Brain pericyte (primary cell): ENCODE data around the gene SDR42E2.
"Not testable (repeated sequence)": the region's sequence is repeated elsewhere in the genome, so short reads cannot be mapped to it uniquely, and the experiment has no call there.

Experiments used
- DNase-seq: peaks from one replicate; pipeline ENCODE4 v3.0.0-alpha.2; 2012; ENCODE audit warnings: low read depth, low spot score

Gene SDR42E2

DNA sequence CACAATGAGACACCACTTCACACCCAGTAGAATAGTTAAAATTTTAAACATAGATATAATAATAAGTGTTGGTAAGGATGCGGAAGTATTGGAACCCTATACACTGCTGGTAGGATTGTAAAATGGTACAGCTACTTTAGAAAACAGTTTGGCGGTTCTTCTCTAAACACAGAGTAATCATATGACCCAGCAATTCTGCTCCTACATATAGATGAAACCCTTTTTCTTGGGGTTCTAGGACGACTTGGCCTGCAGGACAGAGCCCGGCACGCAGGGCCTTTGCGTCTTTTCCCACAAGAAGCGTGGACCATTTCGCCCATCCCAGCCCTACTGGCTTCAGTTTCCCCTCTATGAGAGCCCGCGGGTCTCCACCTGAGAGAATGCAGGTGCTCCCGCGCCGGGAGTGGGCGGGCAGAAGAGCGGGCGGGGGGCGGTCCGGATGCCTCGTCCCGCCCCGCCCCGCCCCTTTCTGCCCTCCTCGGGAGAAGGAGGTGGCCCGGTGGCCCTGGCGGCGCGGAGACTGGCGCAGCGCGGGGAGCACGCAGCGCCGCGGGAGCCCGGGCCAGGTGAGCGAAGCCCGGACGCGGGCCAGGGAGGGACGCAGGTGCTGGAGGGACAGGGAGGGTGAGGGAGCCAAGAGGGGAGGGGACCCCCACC lies at the start of gene SDR42E2:
SDR42E2 (plus strand) TSS at position 508 of the 657 bp plus-strand sequence. CDS start 3,077 bp downstream, outside the sequence.
- no peak for DNase-seq

DNA sequence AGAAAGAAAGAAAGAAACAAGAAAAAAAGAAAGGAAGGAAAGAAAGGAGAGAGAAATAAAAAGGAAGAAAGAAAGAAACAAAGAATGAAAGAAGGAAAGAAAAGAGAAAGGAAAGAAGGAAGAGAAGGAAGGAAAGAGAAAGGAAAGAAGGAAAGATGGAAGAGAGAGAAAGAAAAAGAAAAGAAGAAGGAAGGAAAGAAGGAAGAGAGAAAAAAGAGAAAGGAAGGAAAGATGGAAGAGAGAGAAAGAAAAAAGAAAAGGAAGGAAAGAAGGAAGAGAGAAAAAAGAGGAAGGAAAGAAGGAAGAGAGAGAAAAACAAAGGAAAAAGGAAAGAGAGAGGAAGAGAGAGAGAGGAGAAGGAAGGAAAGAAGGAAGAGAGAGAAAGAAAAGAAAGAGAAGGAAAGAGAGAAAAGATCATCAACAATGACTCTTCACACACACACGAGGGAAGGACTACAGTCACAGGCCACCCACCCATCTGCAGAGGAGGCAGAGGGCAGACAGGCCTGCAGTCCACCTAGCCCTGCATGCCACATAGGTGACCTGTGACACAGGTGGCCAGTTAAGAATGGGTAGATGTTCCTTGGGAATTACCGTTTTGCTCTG lies 46.1 kb upstream of the SDR42E2 start:
- DNase-seq = no peak

DNA sequence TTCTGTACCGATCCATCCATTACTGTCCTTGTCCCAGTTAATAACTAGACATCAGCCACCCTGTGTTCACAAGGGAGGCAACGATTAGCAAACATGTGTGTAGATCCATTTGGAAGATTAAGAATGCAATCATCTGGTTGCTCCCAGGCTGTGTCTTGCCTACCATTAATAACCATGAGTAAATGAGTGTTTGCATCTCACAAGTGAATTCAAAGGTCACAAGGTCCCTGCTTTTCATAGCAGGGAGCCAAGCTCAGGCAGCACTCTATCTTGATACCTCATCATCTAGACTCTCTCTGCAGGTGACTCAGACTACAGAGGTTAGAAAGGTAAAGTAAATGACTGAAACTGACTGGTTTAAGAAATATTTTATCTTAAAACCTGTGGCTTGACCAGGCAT lies 44.7 kb upstream of the SDR42E2 start:
- DNase-seq = no peak

DNA sequence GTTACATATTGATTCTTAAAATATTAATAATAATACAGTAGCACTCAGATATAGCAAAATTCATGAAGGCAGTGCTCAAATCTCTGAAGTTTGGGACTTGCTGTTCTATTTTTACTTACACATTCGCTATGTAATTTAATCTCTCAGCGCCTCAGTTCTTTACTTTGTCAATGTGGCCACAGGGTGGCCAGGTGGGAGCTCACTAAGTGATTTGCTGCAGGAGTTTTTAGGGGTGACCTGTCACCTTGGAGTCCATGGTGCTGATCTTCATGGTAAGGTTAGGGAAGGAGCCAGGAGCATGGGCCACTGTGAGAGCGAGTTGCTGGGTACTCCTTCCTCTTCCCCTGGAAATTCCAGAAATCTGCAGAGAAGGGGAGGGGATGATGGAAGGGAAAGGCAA lies 41.9 kb upstream of the SDR42E2 start:
- DNase-seq = no peak

DNA sequence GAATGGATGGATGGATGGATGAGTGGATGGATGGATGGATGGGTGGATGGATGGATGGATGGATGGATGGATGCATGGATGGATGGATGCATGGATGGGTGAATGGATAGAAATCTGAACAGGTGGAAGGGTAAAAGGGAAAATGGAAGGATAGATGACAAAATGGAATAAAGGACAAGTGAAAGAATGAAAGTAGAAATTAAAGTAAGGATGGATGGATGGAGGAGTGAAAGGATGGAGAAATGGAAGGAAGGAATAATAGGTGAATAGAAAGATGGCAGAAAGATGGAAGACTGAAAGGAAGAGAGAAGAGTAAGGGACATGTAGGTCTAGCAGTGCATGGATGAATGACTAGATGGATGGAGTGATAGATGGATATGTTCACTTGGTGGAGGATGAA lies 40.1 kb upstream of the SDR42E2 start:
- DNase-seq = no peak

DNA sequence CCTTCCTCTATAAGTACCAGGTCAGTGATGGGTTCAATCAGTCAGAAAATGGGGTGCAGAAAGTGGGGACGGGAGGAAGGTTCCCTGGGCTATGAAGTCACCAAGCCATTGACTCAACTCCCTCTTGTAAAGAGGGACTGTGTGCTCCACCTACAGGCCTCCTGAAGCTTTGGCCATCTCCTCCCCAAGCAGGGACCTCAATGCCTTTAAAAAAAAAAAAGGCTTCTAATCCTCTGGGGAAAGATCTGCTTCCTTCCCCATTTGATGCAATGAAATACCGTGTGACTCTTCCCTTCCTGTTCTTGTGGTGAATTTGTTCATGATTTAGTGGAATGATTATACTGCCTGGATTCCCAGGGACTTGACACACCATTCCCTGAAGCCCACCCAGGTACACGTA lies 39.2 kb upstream of the SDR42E2 start:
- DNase-seq = no peak

DNA sequence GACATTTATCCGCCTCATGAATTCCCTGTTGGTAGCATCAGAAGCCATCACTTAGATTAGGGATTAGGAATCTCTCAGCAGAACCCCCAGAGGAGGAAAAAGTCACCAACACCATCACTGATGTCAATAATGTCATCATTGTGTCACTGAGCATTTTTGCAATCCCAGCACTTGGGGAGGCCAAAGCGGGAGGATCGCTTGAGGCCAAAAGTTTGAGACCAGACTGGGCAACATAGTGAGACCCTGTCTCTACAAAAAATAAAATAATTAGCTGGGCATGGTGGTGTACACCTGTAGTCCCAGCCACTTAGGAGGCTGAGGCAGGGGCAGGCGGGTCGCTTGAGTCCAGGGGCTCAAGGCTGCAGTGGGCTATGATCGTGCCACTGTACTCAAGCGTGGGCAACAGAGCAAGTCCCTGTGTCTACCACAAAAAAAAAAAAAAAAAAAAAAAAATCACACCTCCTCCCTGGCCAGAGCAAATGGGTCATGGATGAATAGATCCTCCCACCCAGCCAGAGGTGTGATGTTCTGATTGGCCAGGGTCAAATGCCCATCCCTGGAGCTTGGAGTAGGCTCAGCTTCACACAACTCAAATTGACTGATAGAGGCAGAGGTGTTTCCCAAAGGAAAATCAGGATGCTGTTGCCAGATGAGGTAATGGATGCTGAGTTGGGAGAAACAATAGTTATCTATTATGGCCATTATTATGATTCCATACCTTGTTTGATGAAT lies 38.4 kb upstream of the SDR42E2 start:
- DNase-seq = no peak

DNA sequence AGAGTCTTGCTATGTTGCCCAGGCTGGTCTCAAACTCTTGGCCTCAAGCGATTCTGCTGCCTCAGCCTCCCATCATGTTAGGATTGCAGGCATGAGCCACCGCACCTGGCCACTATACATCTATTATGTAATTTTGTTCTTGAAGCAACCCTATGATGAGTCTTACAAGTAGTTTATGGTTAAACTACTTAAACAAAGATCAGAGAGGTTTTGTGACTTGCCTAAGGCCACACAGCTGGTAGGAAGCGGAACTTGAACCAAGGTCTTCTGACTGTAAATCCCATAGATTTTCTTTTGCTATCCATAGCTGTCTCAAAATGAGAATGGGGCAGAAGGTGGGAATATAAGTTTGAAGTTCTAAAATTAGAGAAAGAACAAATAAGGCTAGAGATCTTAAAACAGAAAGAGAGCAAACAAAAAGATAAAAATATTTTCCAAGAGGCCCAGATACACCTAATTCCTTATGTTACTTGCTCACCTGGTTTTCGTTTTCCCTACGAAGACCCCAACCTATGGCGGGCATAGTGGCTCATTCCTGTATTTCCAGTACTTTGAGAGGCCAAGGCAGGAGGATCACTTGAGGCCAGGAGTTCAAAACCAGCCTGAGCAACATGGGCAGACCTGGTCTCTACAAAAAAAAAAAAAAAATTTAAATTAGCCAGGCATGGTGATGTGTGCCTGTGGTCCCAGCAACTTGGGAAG lies 37.6 kb upstream of the SDR42E2 start:
- DNase-seq = no peak

DNA sequence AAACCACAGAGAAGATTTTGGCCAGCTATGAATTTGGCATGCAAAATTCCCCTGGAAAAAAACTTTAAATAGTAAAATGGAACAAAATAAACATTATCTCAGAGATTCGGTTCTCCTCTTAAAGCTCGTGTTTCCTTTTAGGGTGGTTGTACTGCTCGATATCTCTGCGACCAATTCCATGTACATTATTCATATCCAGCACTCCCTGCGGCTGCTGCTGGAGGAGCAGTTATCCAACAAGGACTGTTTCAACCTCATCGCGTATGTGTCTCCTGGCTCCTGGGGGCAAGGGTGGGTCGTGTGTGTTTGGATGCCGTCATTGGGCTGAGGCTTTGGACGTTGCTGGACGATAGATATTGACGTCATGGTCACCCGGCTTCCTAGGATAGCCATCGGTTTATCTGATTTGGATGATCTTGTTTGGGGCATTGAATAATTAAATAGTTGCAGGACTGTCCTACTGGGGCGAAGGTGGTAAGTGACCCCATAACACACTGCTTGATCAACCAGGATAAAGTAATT lies 36.2 kb upstream of the SDR42E2 start:
- no peak for DNase-seq

DNA sequence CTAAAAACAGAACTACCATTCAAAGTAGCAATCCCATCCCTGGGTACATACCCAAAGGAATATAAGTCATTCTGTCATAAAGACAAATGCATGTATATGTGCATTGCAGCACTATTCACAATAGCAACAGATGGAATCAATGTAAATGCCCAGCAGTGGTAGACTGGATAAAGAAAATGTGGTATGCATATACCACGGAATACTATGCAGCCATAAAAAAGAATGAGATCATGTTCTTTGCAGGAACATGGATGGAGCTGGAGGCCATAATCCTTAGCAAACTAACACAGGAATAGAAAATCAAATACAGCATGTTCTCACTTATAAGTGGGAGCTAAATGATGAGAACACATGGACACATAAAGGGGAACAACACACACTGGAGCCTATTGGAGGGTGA lies 33.8 kb upstream of the SDR42E2 start:
- not testable (repeated sequence) for DNase-seq

DNA sequence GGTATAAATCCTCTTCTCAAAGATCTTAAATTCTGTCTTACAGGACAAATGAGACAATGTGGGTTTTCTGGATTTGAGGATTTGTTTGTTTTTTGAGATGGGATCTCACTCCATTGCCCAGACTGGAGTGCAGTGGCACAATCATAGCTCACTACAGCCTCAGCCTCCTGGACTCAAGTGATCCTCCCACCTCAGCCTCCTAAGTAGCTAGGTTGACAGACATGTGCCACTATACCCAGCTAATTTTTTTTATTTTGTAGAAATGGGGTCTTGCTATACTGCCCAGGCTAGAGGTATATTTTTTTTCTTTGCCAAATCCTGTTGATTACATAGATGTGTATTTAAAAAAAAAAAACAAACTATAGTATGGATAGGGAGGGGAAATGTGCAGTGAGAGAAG lies 31.8 kb upstream of the SDR42E2 start:
- DNase-seq = no peak

DNA sequence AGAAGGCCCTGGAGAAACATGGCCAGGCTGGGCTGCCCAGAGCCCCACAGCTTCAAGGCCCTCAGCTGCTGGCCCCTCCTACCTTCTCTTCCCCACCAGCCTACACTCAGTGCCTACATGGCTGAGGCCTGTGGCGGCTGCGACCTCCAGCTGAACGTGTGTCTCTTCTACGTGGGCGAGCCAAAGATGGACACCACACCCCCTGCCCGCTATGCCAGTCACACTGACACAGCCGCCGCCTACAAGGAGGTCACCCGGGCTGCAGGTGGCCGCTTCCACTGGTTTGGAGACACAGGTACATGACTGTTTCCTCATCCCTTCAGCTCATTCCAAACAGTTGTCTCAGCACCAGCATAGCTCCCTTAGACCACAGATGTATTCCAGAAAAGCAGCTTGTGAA lies 29.5 kb upstream of the SDR42E2 start:
- no peak for DNase-seq

DNA sequence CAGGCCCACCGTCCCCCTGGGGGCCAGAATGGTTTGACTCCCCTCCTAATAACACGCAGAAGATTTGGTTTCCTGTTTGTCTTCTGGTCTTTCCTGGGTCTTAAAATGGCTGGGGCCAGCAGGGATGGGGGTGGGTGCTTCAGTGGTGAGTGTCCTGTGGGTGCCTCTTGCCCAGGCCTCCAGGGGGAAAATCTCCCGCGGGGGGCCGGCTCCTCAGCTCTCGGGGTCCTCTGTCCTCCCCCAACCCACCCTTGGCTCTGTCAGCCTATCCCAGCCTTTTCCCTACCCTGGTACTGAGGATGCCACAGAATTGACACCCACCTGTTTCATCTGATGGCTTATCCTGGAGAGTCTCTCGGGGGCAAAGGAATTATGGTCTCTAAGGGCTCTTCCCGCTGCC lies 23.8 kb upstream of the SDR42E2 start:
- DNase-seq = no peak

DNA sequence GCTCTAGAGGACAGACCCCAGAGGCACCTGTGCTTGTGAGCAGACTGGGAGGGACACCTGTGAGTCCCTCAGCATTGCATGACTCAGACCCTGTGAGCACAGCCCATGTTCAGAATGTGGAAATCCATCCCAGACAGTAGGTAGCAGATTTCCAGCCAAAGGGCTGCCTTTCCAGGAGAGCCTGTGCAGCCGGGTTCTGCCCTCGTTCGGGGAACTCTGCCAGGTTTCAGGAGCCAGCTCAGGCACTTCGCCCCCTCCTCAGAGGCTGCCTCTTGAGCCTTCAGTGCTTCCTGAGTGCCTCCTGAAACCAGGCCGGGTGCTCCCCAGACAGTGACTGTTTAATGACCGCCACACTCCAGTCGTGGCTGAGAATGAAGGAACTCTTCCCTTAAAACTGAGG lies 23.3 kb upstream of the SDR42E2 start:
- DNase-seq = no peak

DNA sequence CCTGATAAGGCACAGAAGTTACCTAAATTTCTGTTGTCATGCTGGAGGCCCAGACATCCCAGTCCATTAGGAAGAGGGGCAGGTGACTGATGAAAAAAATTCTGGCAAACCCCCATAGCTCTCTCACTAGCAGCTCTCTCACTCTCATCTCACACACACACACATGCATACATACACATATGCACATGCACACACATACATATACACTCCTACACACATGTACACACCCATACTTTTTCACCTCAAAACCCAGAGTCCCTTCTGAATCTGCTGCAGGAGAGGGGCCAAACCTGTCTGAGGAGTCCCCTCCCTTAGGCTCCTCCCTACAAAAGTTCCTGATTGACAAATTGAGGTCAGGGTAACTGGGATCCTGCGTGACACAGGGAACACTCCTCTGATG lies 22.6 kb upstream of the SDR42E2 start:
- DNase-seq = no peak

DNA sequence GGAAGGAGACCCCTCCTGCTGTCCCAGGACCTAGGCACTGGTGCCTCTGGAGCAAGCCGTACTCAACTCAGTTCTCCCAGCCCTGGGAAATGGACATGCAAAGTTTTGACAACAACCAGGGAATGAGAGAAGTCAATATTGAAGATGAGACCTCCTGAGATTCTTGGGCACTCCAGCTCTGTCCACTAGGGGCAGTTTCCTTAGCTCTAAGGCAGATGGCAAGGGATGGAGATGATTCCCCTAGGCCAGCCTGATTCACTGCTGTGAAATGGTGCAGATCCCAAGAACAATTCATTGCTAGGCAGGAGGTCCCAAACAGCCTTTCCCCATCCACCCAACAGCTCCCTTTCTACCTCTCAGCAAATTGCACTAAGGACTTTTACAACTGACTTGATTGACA lies 20.5 kb upstream of the SDR42E2 start:
- no peak for DNase-seq

DNA sequence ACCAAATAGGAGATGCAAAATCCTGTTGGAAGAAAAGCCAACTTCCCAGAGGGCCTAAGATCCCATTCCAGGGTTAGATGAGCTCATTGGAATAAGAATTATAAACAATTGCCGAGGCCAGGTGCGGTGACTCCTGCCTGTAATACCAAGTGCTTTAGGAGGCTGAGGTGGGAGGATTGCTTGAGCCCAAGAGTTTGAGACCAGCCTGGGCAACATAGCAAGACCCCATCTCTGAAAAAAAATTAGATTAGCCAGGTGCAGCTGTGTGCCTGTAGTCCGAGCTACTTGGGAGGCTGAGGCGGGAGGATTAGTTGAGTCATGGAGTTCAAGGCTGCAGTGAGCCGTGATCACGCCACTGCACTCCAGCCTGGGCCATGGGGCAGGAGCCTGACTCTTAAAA lies 17.8 kb upstream of the SDR42E2 start:
- no peak for DNase-seq

DNA sequence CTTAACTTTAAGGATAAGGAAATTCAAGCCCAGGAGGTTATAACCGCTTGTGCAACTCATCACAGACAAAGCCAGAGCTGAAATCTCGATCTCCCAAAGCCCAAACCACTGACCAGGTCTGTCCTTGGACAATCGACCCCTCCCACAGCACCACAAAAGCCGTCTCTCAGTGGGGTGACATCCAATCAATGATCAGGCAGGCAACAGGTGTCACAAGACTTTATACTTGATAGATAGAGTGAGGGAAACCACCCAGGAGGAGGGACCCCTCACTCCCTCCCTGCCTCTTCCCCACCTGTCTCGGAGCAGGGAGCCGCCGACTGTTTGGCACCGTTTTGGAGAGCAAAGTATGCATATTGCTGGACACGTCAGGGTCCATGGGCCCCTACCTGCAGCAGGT lies 14.5 kb upstream of the SDR42E2 start:
- DNase-seq = no peak

DNA sequence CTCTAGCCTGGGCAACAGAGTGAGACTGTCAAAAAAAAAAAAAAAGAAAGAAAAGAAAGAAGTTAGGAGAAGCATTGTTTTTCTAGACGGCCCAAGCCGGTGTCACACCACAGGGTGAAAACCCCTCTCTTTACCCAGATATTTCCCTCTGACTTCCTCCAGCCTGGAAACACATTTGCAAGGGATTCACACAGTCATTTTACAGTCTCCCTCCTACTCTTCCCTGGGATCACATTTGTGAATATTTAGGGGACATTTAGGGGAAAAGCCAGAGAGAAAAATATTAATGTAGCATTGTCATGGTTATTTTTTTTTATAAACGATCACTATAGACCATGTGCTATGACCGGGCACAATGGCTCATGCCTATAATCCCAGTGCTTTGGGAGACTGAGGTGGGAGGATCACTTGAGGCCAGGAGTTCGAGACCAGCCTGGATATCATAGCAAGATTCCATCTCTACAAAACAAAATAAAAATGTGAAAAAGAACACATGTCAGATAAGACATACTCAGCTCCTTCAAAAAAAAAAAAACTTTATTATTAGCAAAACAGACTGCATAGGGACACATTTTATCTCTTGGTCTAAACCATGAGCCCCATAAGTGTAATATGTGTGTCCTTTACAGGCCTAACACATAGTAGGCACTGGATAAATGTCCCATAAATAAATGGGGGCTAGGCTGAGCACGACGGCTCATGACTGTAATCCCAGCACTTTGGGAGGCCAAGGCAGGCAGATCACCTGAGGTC lies 10.9 kb upstream of the SDR42E2 start:
- no peak for DNase-seq

DNA sequence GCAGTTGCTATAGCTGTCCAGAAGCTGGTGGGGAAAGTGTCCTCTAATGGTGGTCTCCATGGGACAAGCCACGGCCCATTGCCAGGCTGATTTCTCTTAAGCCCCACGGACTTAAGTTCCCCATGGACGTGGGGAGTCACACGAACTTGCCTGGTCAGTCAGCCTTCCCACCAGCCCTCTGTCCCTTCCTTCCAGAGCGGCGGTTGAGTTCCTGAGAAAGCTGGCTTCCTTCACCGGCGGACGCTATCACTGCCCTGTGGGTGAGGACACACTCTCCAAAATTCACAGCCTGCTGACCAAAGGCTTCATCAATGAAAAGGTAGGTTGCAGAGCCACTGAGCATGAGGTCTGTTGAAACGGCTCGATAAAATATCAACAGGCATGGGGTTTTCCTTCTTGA lies 10.0 kb upstream of the SDR42E2 start:
- no peak for DNase-seq

DNA sequence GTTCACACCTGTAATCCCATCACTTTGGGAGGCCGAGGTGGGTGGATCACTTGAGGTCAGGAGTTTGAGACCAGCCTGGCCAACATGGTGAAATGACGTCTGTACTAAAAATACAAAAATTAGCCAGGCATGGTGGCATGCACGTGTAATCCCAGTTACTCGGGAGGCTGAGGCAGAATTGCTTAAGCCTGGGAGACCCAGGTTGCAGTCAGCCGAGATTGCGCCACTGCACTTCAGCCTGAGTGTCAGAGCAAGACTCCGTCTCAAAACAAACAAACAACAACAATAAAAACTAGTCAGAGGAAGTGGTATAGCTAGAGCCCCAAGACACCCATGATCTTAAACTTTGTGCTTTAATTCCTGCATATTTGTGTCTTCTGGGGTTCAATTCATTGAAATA lies 9.2 kb upstream of the SDR42E2 start:
- DNase-seq = not testable (repeated sequence)

DNA sequence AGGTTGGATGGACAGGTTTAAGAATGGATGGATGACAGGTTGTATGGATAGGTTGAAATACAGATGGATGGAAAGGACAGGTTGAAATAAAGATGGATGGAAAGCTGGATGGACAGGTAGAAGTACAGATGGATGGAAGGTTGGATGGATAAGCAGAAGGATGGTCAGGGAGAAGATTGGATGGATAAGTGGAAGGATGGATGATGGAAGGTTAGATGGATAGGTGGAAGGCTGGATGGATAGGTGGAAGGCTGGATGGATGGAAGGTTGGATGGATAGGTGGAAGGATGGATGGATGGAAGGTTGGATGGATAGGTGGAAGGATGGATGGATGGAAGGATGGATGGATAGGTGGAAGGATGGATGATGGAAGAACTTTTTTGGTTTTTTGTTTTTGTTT lies 905 bp upstream of the SDR42E2 start:
- no peak for DNase-seq
